DMS79 (cell line): ENCODE measurements around the gene SMIM44.
A peak's percentile ranks its signal among the peaks of the same experiment; 100 is the strongest.

Experiments
- DNase-seq: peaks from one replicate; lab custom pipeline; 2025; lab: John Stamatoyannopoulos, UW

SMIM44 gene

DNA sequence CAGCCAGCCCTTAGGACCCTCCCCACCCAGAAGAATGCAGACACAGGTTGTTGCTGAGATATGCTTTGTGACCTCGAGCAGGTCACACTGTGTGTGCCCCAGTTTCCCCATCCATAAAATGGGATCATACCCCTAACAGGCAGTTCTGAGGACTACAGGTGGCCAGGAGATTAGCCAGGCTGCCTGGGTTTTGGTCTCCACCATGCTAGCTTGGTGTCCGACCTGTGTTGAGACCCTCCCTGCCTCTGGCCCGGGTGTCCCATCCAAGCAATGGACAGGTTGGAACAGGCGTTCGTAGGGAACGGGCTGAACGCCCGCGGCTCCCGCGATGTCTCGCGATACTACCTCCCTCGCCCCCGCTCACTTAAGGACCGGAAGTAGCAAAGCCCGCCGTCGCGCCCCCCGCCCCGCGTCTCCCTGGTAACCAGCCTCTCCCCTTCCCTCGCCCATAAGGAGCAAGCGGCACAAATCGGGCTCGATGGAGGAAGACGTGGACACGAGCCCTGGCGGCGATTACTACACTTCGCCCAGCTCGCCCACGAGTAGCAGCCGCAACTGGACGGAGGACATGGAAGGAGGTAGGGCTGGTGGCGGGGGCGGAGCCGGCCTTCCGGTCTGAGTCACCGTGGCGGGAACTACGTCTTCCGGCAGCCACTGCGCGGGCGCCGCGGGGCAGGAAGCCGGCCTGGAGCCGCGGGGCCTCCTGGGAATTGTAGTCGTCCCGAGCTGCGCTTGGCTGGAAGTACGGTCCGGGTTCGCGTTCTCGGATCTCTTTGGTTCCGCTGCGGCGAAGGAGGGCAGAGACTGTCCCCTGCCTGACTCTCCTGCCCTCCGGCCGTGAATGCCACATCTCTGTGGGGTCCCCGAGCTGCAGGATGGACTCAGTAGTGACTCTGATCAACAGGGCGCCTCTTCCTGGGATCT lies 48.3 kb downstream of the SMIM44 start:
- peak; percentile 90 for DNase-seq

DNA sequence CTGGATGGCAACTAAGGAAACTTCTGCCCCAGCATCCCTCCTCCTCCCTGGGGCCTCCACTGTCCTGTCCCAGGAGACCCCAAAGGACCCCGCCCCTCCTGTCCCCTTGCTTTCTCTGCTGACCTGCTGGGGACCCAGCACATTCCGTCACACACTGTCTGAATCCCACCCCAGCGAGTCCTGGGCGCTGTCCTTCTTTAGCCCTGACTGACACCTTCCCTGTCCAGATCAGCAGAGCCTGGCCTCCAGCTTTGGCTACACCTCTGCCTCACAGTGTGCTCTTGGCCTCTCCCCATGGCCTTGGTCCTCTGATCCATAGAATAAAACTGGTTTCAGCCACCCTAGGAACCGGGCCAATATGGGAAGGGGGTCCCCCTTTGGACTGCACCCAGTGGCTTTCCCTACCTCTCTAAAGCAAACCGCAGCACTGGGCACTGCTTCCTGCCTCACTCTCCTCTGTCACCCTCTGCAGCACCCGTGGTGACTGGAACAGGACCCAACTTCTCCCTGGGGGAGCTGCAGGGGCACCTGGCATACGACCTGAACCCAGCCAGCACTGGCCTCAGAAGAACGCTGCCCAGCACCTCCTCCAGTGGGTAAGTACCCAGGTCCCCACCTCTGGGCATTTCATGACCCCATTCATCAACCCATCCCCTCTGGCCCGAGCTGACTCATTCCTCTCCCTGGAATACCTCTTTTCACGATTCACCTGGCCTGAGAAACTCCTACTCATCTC lies 49.3 kb downstream of the SMIM44 start:
- DNase-seq, result no peak

DNA sequence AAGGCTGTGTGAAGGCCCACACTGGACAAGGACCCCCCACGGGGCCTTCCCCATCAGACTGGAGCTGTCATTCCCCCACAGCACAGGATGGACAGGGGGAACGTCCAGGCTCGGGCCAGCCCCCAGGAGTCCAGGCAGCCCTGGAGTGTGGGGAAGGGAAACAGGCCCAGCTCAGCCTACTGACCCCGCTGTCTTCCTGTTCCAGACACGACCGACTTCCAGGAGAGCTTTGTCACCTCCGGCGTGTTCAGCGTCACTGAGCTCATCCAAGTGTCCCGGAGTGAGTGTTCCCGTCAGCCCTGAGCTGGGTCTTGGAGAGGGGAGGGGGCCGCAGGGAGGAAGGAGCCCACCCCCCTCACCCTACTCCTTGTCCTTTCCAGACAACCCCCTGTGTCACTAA lies 49.9 kb downstream of the SMIM44 start:
- no peak for DNase-seq
